CD4-positive, alpha-beta T cell (primary cell): Measurements from ENCODE around the gene CDHR1. TPM values are rescaled to one million over a fixed set of nuclear protein-coding genes. Genes with fewer than 3 reads are reported as not detected.

Source experiments
- ATAC-seq: fragments of 200-7000 bp; cut with Tn5 transposase; one replicate; pipeline ENCODE4 v1.10.0; 2022; ENCODE audit warnings: mild to moderate bottlenecking; ENCODE audit not compliant: poor library complexity
- CTCF ChIA-PET: fragments of 350-600 bp; sonication (Branson Sonifier 250); formaldehyde crosslinking; loops from one replicate; lab custom pipeline; 2021; ENCODE audit warnings: antibody characterized with exemption, inconsistent platforms; lab: Charles Lee
- POLR2A ChIA-PET: fragments of 350-600 bp; sonication (Branson Sonifier 250); formaldehyde crosslinking; loops from one replicate; lab custom pipeline; 2021; ENCODE audit warnings: antibody characterized with exemption, inconsistent platforms; lab: Charles Lee
- DNase-seq, 14 experiments: peaks; one replicate each; pipeline ENCODE4 v3.0.0-alpha.2; 2013 to 2020; ENCODE audit warnings: mixed read lengths in 2 of 14
- H3K27ac ChIP-seq, 2 donors: one replicate each; pipeline versions ENCODE4 v1.5.1 to v1.7.0; 2013; ENCODE audit warnings: low read length in 2 of 2, low read depth in 1 of 2, mild to moderate bottlenecking in 1 of 2
- H3K27me3 ChIP-seq, 2 experiments: 1 replicate in 1 of 2; 2 replicates in 1 of 2; pipeline versions ENCODE4 v1.6.1 to v1.7.0; 2013; ENCODE audit warnings: low read length in 2 of 2, control low read depth in 1 of 2, mild to moderate bottlenecking in 1 of 2, moderate library complexity in 1 of 2; ENCODE audit not compliant: insufficient read depth in 2 of 2, control insufficient read depth in 1 of 2
- H3K36me3 ChIP-seq: one replicate; pipeline ENCODE4 v1.6.1; 2013; ENCODE audit warnings: low read length, control low read depth; ENCODE audit not compliant: insufficient read depth
- H3K4me1 ChIP-seq: one replicate; pipeline ENCODE4 v1.6.1; 2013; ENCODE audit warnings: low read length, control low read depth; ENCODE audit not compliant: insufficient read depth
- H3K4me3 ChIP-seq: one replicate; pipeline ENCODE4 v1.5.1; 2013; ENCODE audit warnings: mild to moderate bottlenecking, low read length, moderate library complexity
- H3K9me3 ChIP-seq, 2 experiments: 1 replicate in 1 of 2; 2 replicates in 1 of 2; pipeline versions ENCODE4 v1.6.1 to v1.7.0; 2013; ENCODE audit warnings: low read length in 2 of 2, mild to moderate bottlenecking in 2 of 2, control low read depth in 1 of 2, moderate library complexity in 1 of 2; ENCODE audit not compliant: control insufficient read depth in 1 of 2, insufficient read depth in 1 of 2
- H3K27ac Mint-ChIP-seq: one replicate; pipeline ENCODE4 v1.8.0; 2020; ENCODE audit warnings: mixed read lengths
- H3K27me3 Mint-ChIP-seq: one replicate; pipeline ENCODE4 v1.8.0; 2021; ENCODE audit warnings: mixed read lengths
- H3K36me3 Mint-ChIP-seq: one replicate; pipeline ENCODE4 v1.8.0; 2021; ENCODE audit warnings: low read depth, mixed read lengths
- H3K4me1 Mint-ChIP-seq: one replicate; pipeline ENCODE4 v1.8.0; 2021; ENCODE audit warnings: low read depth, mixed read lengths
- H3K4me3 Mint-ChIP-seq: one replicate; pipeline ENCODE4 v1.8.0; 2020; ENCODE audit warnings: mild to moderate bottlenecking, mixed read lengths
- H3K9me3 Mint-ChIP-seq: one replicate; pipeline ENCODE4 v1.8.0; 2020; ENCODE audit warnings: mixed read lengths
- CTCF ChIP-seq: fragments of 200-600 bp; IDR thresholded peaks from one replicate; pipeline ENCODE4 v1.8.0; 2022; ENCODE audit warnings: antibody characterized with exemption, mild to moderate bottlenecking
- intact Hi-C, 2 experiments: fragments of 100-400 bp; cut with DNase I in 1 of 2; cut with micrococcal nuclease in 1 of 2; formaldehyde crosslinking; loops; one replicate each; pipeline versions ENCODE4 v1.15.1 to v1.9.0; 2023 to 2025; cut with DNase I, micrococcal nuclease
- total RNA-seq, 174 experiments: library from RNA in 2 of 174; stranded (reverse) in 2 of 174; gene quantifications; one replicate each; pipeline ENCODE4 v1.2.3 and lab custom pipeline; 2021 to 2026

Gene CDHR1
- total RNA-seq, 2 experiments from 2014 or later = 0.74 to 0.92 TPM

DNA sequence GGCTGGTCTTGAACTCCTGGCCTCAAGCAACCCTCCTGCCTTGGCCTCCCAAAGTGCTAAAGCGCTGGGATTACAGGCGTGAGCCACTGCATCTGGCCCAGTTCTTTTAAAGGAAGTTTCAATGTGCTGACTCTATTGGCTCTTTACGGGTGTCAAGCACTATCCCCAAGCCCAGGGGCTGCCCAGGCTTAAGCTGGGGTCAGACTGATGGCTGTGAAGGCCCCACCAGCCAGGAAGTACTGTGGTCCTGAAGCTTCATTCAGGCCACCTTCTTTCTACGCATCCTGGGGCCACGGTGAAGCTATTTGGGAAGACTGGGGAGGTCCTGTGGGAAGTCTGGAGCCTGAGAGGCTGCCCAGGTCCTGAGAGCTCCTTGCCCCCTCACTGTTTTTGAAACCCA, 12.7 kb upstream of the CDHR1 start:
- no peaks in the 10 kb centered on the region for H3K36me3 Mint-ChIP-seq
- H3K9me3 Mint-ChIP-seq = no peaks in the 10 kb centered on the region
- ChIA-PET POLR2A (no interaction called here), CTCF (no interaction called here)
- intact Hi-C loops = no loop called here
- H3K27ac ChIP-seq = no peak overlapping the region
- H3K36me3 ChIP-seq = no peaks in the 10 kb centered on the region
- peaks cover 0 to 11% of the 10 kb centered on the region in 2 experiments for H3K9me3 ChIP-seq
- H3K4me1 Mint-ChIP-seq = peaks cover 9% of the 10 kb centered on the region
- no peak overlapping the region for H3K27ac Mint-ChIP-seq
- peaks cover 25% of the 10 kb centered on the region for H3K4me1 ChIP-seq
- no peaks in the 10 kb centered on the region for H3K27me3 ChIP-seq
- TF ChIP-seq CTCF = no peak
- no peaks in the 10 kb centered on the region for H3K27me3 Mint-ChIP-seq
- DNase-seq (no peak), ATAC-seq (no peak)
- H3K4me3 Mint-ChIP-seq = no peak overlapping the region
- no peak overlapping the region for H3K4me3 ChIP-seq

DNA sequence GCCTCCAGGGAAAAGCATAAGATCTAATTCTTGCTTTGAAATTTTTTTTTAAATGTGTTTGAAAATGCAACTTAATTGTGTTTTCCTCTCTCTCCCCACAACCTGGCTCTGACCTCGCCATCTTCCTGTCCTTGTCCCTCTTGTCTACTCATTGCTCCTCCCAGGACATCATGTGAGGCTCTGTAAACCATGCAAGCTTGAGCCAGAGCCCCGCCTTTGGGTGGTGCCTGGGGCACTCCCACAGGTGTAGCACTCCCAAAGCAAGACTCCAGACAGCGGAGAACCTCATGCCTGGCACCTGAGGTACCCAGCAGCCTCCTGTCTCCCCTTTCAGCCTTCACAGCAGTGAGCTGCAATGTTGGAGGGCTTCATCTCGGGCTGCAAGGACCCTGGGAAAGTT, 9.8 kb upstream of the CDHR1 start:
- no peak for TF ChIP-seq CTCF
- Histone ChIP-seq H3K36me3 (no peaks in the 10 kb centered on the region), H3K27me3 (no peaks in the 10 kb centered on the region), H3K9me3 (peaks cover 0 to 11% of the 10 kb centered on the region in 2 experiments), H3K4me3 (no peak overlapping the region), H3K27ac (no peak overlapping the region), H3K4me1 (no peaks in the 10 kb centered on the region)
- intact Hi-C loops = no loop called here
- Mint-ChIP-seq H3K27me3 (no peaks in the 10 kb centered on the region), H3K4me3 (no peak overlapping the region), H3K4me1 (peaks cover 5% of the 10 kb centered on the region), H3K36me3 (no peaks in the 10 kb centered on the region), H3K27ac (no peak overlapping the region), H3K9me3 (no peaks in the 10 kb centered on the region)
- CTCF ChIA-PET = no interaction called here
- POLR2A ChIA-PET = no interaction called here
- no peak for DNase-seq
- no peak for ATAC-seq

DNA sequence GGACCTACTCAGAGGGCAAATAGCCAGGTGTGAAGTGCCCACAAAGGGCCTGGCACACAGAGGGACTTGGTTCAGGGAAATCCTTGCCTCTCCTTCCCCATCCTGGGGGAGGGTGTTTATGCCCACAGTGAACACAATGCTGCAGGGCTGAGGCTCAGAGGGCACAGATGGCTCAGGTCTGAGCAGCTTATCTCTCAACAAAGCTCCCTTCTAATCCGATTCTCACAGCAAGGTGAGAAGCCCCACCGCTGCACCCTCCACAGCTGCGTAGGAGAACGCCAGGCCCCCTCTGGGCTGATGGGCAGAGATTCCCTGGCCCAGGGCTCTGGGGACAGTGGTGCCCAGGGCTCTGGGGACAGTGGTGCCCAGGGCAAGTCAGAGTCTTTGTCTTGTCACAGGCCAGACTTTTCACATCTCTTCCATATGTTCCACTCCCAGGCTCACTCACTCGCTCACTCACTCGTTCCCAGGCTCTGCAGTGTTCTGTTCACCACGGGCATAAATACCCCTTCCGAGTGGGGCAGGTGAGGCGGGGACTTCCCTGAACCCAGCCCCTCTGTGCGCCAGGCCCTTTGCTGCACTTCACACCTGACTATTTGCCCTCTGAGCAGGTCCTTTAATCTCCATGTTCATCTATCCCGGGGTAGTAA, 8.7 kb upstream of the CDHR1 start:
- POLR2A ChIA-PET = no interaction called here
- no peak overlapping the region for H3K27ac ChIP-seq
- ATAC-seq (no peak), DNase-seq (no peak)
- H3K27ac Mint-ChIP-seq = no peak overlapping the region
- no peak overlapping the region for H3K4me3 Mint-ChIP-seq
- intact Hi-C loops = no loop called here
- no peak overlapping the region for H3K4me3 ChIP-seq
- peaks cover 5% of the 10 kb centered on the region for H3K4me1 ChIP-seq
- peaks cover 0 to 5% of the 10 kb centered on the region in 2 experiments for H3K9me3 ChIP-seq
- no peaks in the 10 kb centered on the region for H3K9me3 Mint-ChIP-seq
- H3K4me1 Mint-ChIP-seq = peaks cover 10% of the 10 kb centered on the region
- no peaks in the 10 kb centered on the region for H3K36me3 Mint-ChIP-seq
- TF ChIP-seq CTCF = no peak
- H3K27me3 Mint-ChIP-seq = no peaks in the 10 kb centered on the region
- no peaks in the 10 kb centered on the region for H3K36me3 ChIP-seq
- H3K27me3 ChIP-seq = no peaks in the 10 kb centered on the region
- CTCF ChIA-PET = no interaction called here
